Measurements from ENCODE around the gene HHAT. TPM values are rescaled to one million over a fixed set of nuclear protein-coding genes. Genes with fewer than 3 reads are reported as not detected.

The HHAT gene
- total RNA-seq, 2 experiments from 2014 or later: 3.6 to 3.9 TPM

- Mint-ChIP-seq H3K36me3 (ENCODE audit: low read depth) (no peaks in the 10 kb centered on the region), H3K9me3 (no peaks in the 10 kb centered on the region), H3K27me3 (ENCODE audit: low read depth) (no peaks in the 10 kb centered on the region), H3K27ac (no peak overlapping the region), H3K4me1 (ENCODE audit: low read depth) (no peaks in the 10 kb centered on the region), H3K4me3 (no peak overlapping the region)
- intact Hi-C loops (cut with micrococcal nuclease): no loop called here
- DNase-seq: no peak
- CTCF ChIA-PET: no interaction called here
Observed at GRCh38 chr1:210476730-210477129, 148.0 kb downstream of the HHAT start.

- CTCF ChIA-PET: interaction anchor here (0.8 kb wide), 1 partner anchor 10 kb away, joined by 3 read pairs; no protein-coding TSS in a partner anchor
- no peak overlapping the region for H3K27ac Mint-ChIP-seq
- H3K4me1 Mint-ChIP-seq (ENCODE audit: low read depth): no peaks in the 10 kb centered on the region
- no peaks in the 10 kb centered on the region for H3K36me3 Mint-ChIP-seq (ENCODE audit: low read depth)
- no peak overlapping the region for H3K4me3 Mint-ChIP-seq
- no peaks in the 10 kb centered on the region for H3K27me3 Mint-ChIP-seq (ENCODE audit: low read depth)
- intact Hi-C loops (cut with micrococcal nuclease): no loop called here
- DNase-seq: peak; percentile 9
- no peaks in the 10 kb centered on the region for H3K9me3 Mint-ChIP-seq
Observed at GRCh38 chr1:210477328-210477924, 148.7 kb downstream of the HHAT start.

GRCh38 chr1:210478820-210479219 is 150.1 kb downstream of the HHAT start:
- Mint-ChIP-seq H3K4me1 (ENCODE audit: low read depth) (no peaks in the 10 kb centered on the region), H3K36me3 (ENCODE audit: low read depth) (no peaks in the 10 kb centered on the region), H3K9me3 (no peaks in the 10 kb centered on the region), H3K27ac (no peak overlapping the region), H3K4me3 (no peak overlapping the region), H3K27me3 (ENCODE audit: low read depth) (no peaks in the 10 kb centered on the region)
- intact Hi-C loops (cut with micrococcal nuclease): no loop called here
- DNase-seq: no peak
- CTCF ChIA-PET: interaction anchor here (2.6 kb wide), 1 partner anchor 30 kb away, joined by 9 read pairs; no protein-coding TSS in a partner anchor

GRCh38 chr1:210482491-210482890 is 153.8 kb downstream of the HHAT start:
- intact Hi-C loops (cut with micrococcal nuclease): no loop called here
- Mint-ChIP-seq H3K27me3 (ENCODE audit: low read depth) (no peaks in the 10 kb centered on the region), H3K9me3 (no peaks in the 10 kb centered on the region), H3K4me3 (no peak overlapping the region), H3K36me3 (ENCODE audit: low read depth) (no peaks in the 10 kb centered on the region), H3K27ac (no peak overlapping the region), H3K4me1 (ENCODE audit: low read depth) (no peaks in the 10 kb centered on the region)
- DNase-seq: no peak
- CTCF ChIA-PET: interaction anchor here (0.6 kb wide), 1 partner anchor 1185 kb away, joined by 4 read pairs; no protein-coding TSS in a partner anchor

GRCh38 chr1:210482945-210483617 is 154.4 kb downstream of the HHAT start:
- Mint-ChIP-seq H3K4me3 (no peak overlapping the region), H3K4me1 (ENCODE audit: low read depth) (no peaks in the 10 kb centered on the region), H3K9me3 (no peaks in the 10 kb centered on the region), H3K27me3 (ENCODE audit: low read depth) (no peaks in the 10 kb centered on the region), H3K27ac (no peak overlapping the region), H3K36me3 (ENCODE audit: low read depth) (no peaks in the 10 kb centered on the region)
- intact Hi-C loops (cut with micrococcal nuclease): no loop called here
- DNase-seq: no peak
- CTCF ChIA-PET: no interaction called here

DNA sequence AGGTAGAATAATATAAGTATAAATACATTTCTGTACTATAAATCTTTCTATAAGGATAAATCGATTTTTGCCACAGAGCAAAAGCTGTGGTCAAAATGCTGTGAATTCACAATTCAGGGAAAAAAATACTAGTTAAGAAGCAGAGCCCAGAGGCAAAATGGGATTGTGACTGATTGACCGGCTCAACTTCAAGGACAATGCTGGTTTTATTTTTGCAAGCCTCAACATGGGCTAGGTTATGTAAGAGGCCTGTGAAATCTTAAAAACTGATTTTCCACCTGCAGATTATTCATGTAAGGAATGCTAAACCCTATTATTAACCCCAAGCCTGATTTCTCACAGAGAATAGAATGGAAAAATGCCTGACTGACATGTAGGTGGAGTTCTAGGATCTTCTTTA is 155.1 kb downstream of the HHAT start:
- intact Hi-C loops (cut with micrococcal nuclease): no loop called here
- no peaks in the 10 kb centered on the region for H3K36me3 Mint-ChIP-seq (ENCODE audit: low read depth)
- no peaks in the 10 kb centered on the region for H3K27me3 Mint-ChIP-seq (ENCODE audit: low read depth)
- DNase-seq: no peak
- CTCF ChIA-PET: no interaction called here
- no peak overlapping the region for H3K27ac Mint-ChIP-seq
- H3K4me3 Mint-ChIP-seq: no peak overlapping the region
- no peaks in the 10 kb centered on the region for H3K4me1 Mint-ChIP-seq (ENCODE audit: low read depth)
- no peaks in the 10 kb centered on the region for H3K9me3 Mint-ChIP-seq

DNA sequence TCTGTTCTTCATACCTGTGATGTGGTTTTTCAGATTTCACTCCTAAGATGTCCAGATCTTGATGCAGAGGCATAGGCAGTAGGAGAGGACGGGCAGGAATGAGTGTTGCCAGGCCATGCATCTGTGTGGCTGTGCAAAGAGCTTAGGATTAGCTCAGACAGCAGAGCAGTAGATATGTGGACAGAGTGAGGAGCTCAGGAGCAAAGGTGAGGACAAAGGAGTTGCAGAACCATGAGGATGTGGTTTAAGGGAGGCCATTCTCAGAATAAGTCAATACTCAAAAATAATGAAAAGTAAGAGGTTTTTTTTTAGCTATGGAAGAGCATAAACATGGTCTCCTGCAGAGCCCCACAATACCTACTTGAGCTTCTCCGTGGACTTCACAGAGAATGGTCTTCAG is 158.3 kb downstream of the HHAT start:
- CTCF ChIA-PET: no interaction called here
- H3K27ac Mint-ChIP-seq: no peak overlapping the region
- no peak overlapping the region for H3K4me3 Mint-ChIP-seq
- no peaks in the 10 kb centered on the region for H3K36me3 Mint-ChIP-seq (ENCODE audit: low read depth)
- H3K9me3 Mint-ChIP-seq: no peaks in the 10 kb centered on the region
- no peak for DNase-seq
- H3K27me3 Mint-ChIP-seq (ENCODE audit: low read depth): no peaks in the 10 kb centered on the region
- intact Hi-C loops (cut with micrococcal nuclease): no loop called here
- H3K4me1 Mint-ChIP-seq (ENCODE audit: low read depth): no peaks in the 10 kb centered on the region

GRCh38 chr1:210489491-210489890 is 160.8 kb downstream of the HHAT start:
- Mint-ChIP-seq H3K27ac (no peak overlapping the region), H3K9me3 (no peaks in the 10 kb centered on the region), H3K36me3 (ENCODE audit: low read depth) (no peaks in the 10 kb centered on the region), H3K4me3 (no peak overlapping the region), H3K4me1 (ENCODE audit: low read depth) (no peaks in the 10 kb centered on the region), H3K27me3 (ENCODE audit: low read depth) (no peaks in the 10 kb centered on the region)
- intact Hi-C loops (cut with micrococcal nuclease): no loop called here
- CTCF ChIA-PET: no interaction called here
- no peak for DNase-seq

- Mint-ChIP-seq H3K9me3 (no peaks in the 10 kb centered on the region), H3K4me1 (ENCODE audit: low read depth) (no peaks in the 10 kb centered on the region), H3K36me3 (ENCODE audit: low read depth) (no peaks in the 10 kb centered on the region), H3K4me3 (no peak overlapping the region), H3K27ac (no peak overlapping the region), H3K27me3 (ENCODE audit: low read depth) (no peaks in the 10 kb centered on the region)
- CTCF ChIA-PET: interaction anchor here (0.7 kb wide), 1 partner anchor 9 kb away, joined by 3 read pairs; no protein-coding TSS in a partner anchor
- intact Hi-C loops (cut with micrococcal nuclease): no loop called here
- no peak for DNase-seq
Observed at GRCh38 chr1:210490781-210491180, 162.1 kb downstream of the HHAT start.

DNA sequence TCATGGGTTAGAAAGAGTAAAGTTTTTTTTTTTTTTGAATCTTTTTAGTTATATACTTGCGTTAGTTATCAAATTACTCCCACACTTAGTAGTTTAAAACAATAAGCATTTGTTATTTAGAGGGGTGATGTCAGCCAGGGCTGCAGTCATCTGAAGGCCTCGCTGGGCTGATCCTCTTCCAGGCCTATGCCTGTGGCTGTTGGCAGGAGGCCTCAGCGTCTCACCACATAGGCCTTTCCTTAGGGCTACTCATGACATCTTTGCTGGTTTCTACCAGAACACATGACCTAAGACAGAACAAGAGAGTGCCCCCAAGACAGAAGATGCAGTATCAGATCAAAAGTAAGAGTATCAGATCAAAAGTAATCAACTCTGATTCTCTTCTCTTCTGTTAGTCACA is 167.4 kb downstream of the HHAT start:
- Mint-ChIP-seq H3K9me3 (no peaks in the 10 kb centered on the region), H3K4me1 (ENCODE audit: low read depth) (no peaks in the 10 kb centered on the region), H3K27ac (no peak overlapping the region), H3K27me3 (ENCODE audit: low read depth) (no peaks in the 10 kb centered on the region), H3K4me3 (no peak overlapping the region), H3K36me3 (ENCODE audit: low read depth) (no peaks in the 10 kb centered on the region)
- no peak for DNase-seq
- intact Hi-C loops (cut with micrococcal nuclease): no loop called here
- CTCF ChIA-PET: interaction anchor here (0.6 kb wide), 1 partner anchor 513 kb away, joined by 4 read pairs; no protein-coding TSS in a partner anchor

- CTCF ChIA-PET: interaction anchor here (0.6 kb wide), 3 partner anchors 9 to 975 kb away, joined by 3 to 4 read pairs (median 3); no protein-coding TSS in a partner anchor
- no peaks in the 10 kb centered on the region for H3K4me1 Mint-ChIP-seq (ENCODE audit: low read depth)
- H3K4me3 Mint-ChIP-seq: no peak overlapping the region
- no peaks in the 10 kb centered on the region for H3K36me3 Mint-ChIP-seq (ENCODE audit: low read depth)
- DNase-seq: no peak
- no peaks in the 10 kb centered on the region for H3K27me3 Mint-ChIP-seq (ENCODE audit: low read depth)
- intact Hi-C loops (cut with micrococcal nuclease): no loop called here
- H3K9me3 Mint-ChIP-seq: no peaks in the 10 kb centered on the region
- no peak overlapping the region for H3K27ac Mint-ChIP-seq
Observed at GRCh38 chr1:210499956-210500355, 171.3 kb downstream of the HHAT start.

DNA sequence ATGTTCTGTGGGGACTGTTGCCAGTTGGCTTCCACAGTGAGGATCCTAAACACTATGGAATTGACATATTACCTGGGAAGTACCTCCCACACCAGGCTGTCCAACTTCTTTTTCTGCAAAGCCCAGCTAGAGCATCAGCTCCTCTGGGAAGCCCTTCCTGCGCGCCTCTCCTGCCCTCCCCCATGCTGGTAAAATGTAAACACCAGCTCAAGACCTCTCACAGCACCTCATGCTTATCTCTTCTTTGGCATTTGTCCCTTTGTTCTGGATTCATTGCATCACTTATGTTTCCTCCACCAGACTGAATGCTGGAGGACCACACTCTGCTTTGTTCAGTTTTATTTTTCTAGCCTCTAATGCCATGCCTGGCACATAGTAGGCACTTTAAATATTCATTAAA is 172.1 kb downstream of the HHAT start:
- Mint-ChIP-seq H3K4me3 (no peak overlapping the region), H3K27me3 (ENCODE audit: low read depth) (no peaks in the 10 kb centered on the region), H3K36me3 (ENCODE audit: low read depth) (no peaks in the 10 kb centered on the region), H3K4me1 (ENCODE audit: low read depth) (no peaks in the 10 kb centered on the region), H3K9me3 (no peaks in the 10 kb centered on the region), H3K27ac (no peak overlapping the region)
- no peak for DNase-seq
- intact Hi-C loops (cut with micrococcal nuclease): no loop called here
- CTCF ChIA-PET: interaction anchor here (0.6 to 1.1 kb wide), 2 partner anchors 52 to 974 kb away, joined by 3 read pairs; no protein-coding TSS in a partner anchor

- H3K36me3 Mint-ChIP-seq (ENCODE audit: low read depth): no peaks in the 10 kb centered on the region
- DNase-seq: no peak
- no peaks in the 10 kb centered on the region for H3K4me1 Mint-ChIP-seq (ENCODE audit: low read depth)
- no peaks in the 10 kb centered on the region for H3K27me3 Mint-ChIP-seq (ENCODE audit: low read depth)
- CTCF ChIA-PET: no interaction called here
- H3K27ac Mint-ChIP-seq: no peak overlapping the region
- no peaks in the 10 kb centered on the region for H3K9me3 Mint-ChIP-seq
- intact Hi-C loops (cut with micrococcal nuclease): no loop called here
- no peak overlapping the region for H3K4me3 Mint-ChIP-seq
Observed at GRCh38 chr1:210504286-210504685, 175.6 kb downstream of the HHAT start.
